A549 (cell line): Measurements from ENCODE around the gene PDHB. TPM values are rescaled to one million over a fixed set of nuclear protein-coding genes. Genes with fewer than 3 reads are reported as not detected.

Source experiments
- ATAC-seq, 2 experiments: fragments of 200-7000 bp in 1 of 2; fragments of >200 bp in 1 of 2; cut with Nextera tagmentation in 1 of 2; cut with Tn5 transposase in 1 of 2; 3 replicates each; pipeline versions ENCODE4 v1.8.0 to v1.9.1; 2018 to 2020; ENCODE audit warnings: mild to moderate bottlenecking in 1 of 2, moderate library complexity in 1 of 2
- CTCF ChIA-PET: fragments of 300-600 bp; sonication (Branson Sonifier 250); formaldehyde crosslinking; extraction: SDS; loops from one replicate; lab custom pipeline; 2021; ENCODE audit warnings: antibody characterized with exemption, inconsistent platforms; lab: Yijun Ruan, JAX
- POLR2A ChIA-PET: fragments of 350-600 bp; formaldehyde crosslinking; extraction: SDS; loops from one replicate; lab custom pipeline; 2021; ENCODE audit warnings: antibody characterized with exemption, inconsistent platforms; lab: Yijun Ruan, JAX
- DNase-seq, 2 experiments: peaks; one replicate each; pipeline versions ENCODE4 v3.0.0 to v3.0.0-alpha.2; 2011 to 2016; ENCODE audit warnings: low read depth in 1 of 2, low spot score in 1 of 2
- FAIRE-seq: peaks from 2 replicates; lab custom pipeline; 2011; peaks lifted over from hg19 to GRCh38; lab: Jason Lieb, UNC
- H3K27ac ChIP-seq, 2 experiments: fragments of >200 bp; sonication (Bioruptor Twin); formaldehyde crosslinking; 3 replicates each; pipeline ENCODE4 v1.5.1; 2016 to 2017
- H3K4me1 ChIP-seq: fragments of >200 bp; sonication (Bioruptor Twin); formaldehyde crosslinking; 3 replicates; pipeline ENCODE4 v1.6.1; 2016
- H3K4me2 ChIP-seq: fragments of >200 bp; sonication (Bioruptor Twin); formaldehyde crosslinking; 3 replicates; pipeline ENCODE4 v1.6.1; 2016
- H3K4me3 ChIP-seq: fragments of >200 bp; sonication (Bioruptor Twin); formaldehyde crosslinking; 3 replicates; pipeline ENCODE4 v1.5.1; 2016
- H3K9me3 ChIP-seq: fragments of >200 bp; sonication (Bioruptor Twin); formaldehyde crosslinking; 3 replicates; pipeline ENCODE4 v1.6.1; 2016
- CBX2 ChIP-seq: fragments of 200-600 bp; sonication (generic); IDR thresholded peaks from 2 replicates; pipeline ENCODE4 v1.6.1; 2016; ENCODE audit warnings: low read depth, mild to moderate bottlenecking, borderline replicate concordance
- CEBPB ChIP-seq, 2 experiments: fragments of >200 bp in 1 of 2; sonication (Bioruptor Twin) in 1 of 2; formaldehyde crosslinking in 1 of 2; IDR thresholded peaks; 2 replicates each; pipeline ENCODE4 v1.6.1; 2012 to 2016
- CHD2 ChIP-seq: fragments of 150-350 bp; IDR thresholded peaks from 2 replicates; pipeline ENCODE4 v1.6.1; 2014; ENCODE audit warnings: low read length; ENCODE audit not compliant: partially characterized antibody
- EHF ChIP-seq: fragments of 250-450 bp; sonication (Bioruptor Pico); IDR thresholded peaks from 2 replicates; pipeline ENCODE4 v1.5.0; 2020; ENCODE audit warnings: mild to moderate bottlenecking
- EHMT2 ChIP-seq: fragments of 200-600 bp; sonication (generic); IDR thresholded peaks from 2 replicates; pipeline ENCODE4 v1.6.1; 2016; ENCODE audit warnings: antibody characterized with exemption, low read depth, mild to moderate bottlenecking, moderate library complexity
- ESRRA ChIP-seq: fragments of 150-350 bp; IDR thresholded peaks from 2 replicates; pipeline ENCODE4 v1.6.1; 2014; ENCODE audit warnings: mild to moderate bottlenecking, low read length, borderline replicate concordance
- FOSB ChIP-seq: fragments of 250-450 bp; sonication (Bioruptor Pico); IDR thresholded peaks from 2 replicates; pipeline ENCODE4 v1.5.0; 2020; ENCODE audit warnings: mild to moderate bottlenecking, moderate library complexity
- FOSL2 ChIP-seq, 2 experiments: fragments of 450-650 bp in 1 of 2; fragments of >200 bp in 1 of 2; sonication (Bioruptor Twin) in 1 of 2; formaldehyde crosslinking; IDR thresholded peaks; 2 replicates each; pipeline versions ENCODE4 v1.5.0 to v1.6.1; 2016 to 2020; ENCODE audit warnings: mild to moderate bottlenecking in 1 of 2, moderate library complexity in 1 of 2
- HOXA7 ChIP-seq: fragments of 250-450 bp; sonication (Bioruptor Pico); IDR thresholded peaks from 2 replicates; pipeline ENCODE4 v1.5.0; 2020; ENCODE audit warnings: mild to moderate bottlenecking, moderate library complexity
- HOXB13 ChIP-seq: fragments of 250-450 bp; sonication (Bioruptor Pico); IDR thresholded peaks from 2 replicates; pipeline ENCODE4 v1.5.0; 2020; ENCODE audit warnings: low read depth, mild to moderate bottlenecking, moderate library complexity
- KDM1A ChIP-seq: fragments of 200-600 bp; sonication (generic); IDR thresholded peaks from 2 replicates; pipeline ENCODE4 v1.6.1; 2016; ENCODE audit warnings: low read depth, mild to moderate bottlenecking
- MAFK ChIP-seq: fragments of 450-650 bp; IDR thresholded peaks from 2 replicates; pipeline ENCODE4 v1.6.1; 2014; ENCODE audit not compliant: partially characterized antibody
- MYC ChIP-seq: IDR thresholded peaks from 2 replicates; pipeline ENCODE4 v1.6.1; 2012; ENCODE audit warnings: mild to moderate bottlenecking, inconsistent platforms, low read length, improper control_type of control experiment, borderline replicate concordance
- NFE2L2 ChIP-seq: fragments of 150-350 bp; conservative IDR thresholded peaks from 2 replicates; pipeline ENCODE4 v1.6.1; 2014; ENCODE audit warnings: low read length
- NPAS2 ChIP-seq: fragments of 250-450 bp; sonication (Bioruptor Pico); IDR thresholded peaks from 2 replicates; pipeline ENCODE4 v1.8.0; 2022; ENCODE audit warnings: mild to moderate bottlenecking, moderate library complexity, borderline replicate concordance
- POLR2AphosphoS2 ChIP-seq: conservative IDR thresholded peaks from 2 replicates; pipeline ENCODE4 v1.6.1; 2012; ENCODE audit warnings: low read length, improper control_type of control experiment, inconsistent platforms
- RARB ChIP-seq: fragments of 250-450 bp; sonication (Bioruptor Pico); IDR thresholded peaks from 2 replicates; pipeline ENCODE4 v1.8.0; 2021; ENCODE audit warnings: mild to moderate bottlenecking, moderate library complexity
- SMC3 ChIP-seq: fragments of >200 bp; sonication (Bioruptor Twin); formaldehyde crosslinking; IDR thresholded peaks from 3 replicates; pipeline ENCODE4 v1.6.1; 2018; ENCODE audit warnings: inconsistent platforms
- SREBF2 ChIP-seq: fragments of 450-650 bp; IDR thresholded peaks from 2 replicates; pipeline ENCODE4 v1.6.1; 2014; ENCODE audit warnings: mild to moderate bottlenecking, moderate library complexity
- ZC3H11A ChIP-seq: fragments of 450-650 bp; IDR thresholded peaks from 2 replicates; pipeline ENCODE4 v1.6.1; 2014; ENCODE audit warnings: antibody characterized with exemption, mild to moderate bottlenecking
- WGBS: methylation state at CpG from one replicate; pipeline ENCODE4 v1.1.6; 2017; ENCODE audit errors: missing lambda C conversion rate; 5-methylcytosine and 5-hydroxymethylcytosine counted together
- polyA plus RNA-seq, 4 experiments: library from polyadenylated mRNA; depleted of rRNA in 3 of 4; stranded (reverse); fragments of >200 nt; fragmentation: RNase III in 1 of 4; extraction: RNeasy Plus Mini Kit Qiagen cat#74134 plus additional on column Dnase treatment in 1 of 4; gene quantifications; 2 replicates in 3 of 4; 3 replicates in 1 of 4; pipeline ENCODE4 v1.2.3, GENCODE V29; 2011 to 2017
- TF ChIP-seq, protein P1 (sequence below): fragments of 450-650 bp; IDR thresholded peaks from 2 replicates; pipeline ENCODE4 v1.6.1; 2014; ENCODE audit warnings: antibody characterized with exemption
- TF ChIP-seq, protein P2 (sequence below): fragments of 150-350 bp; IDR thresholded peaks from 2 replicates; pipeline ENCODE4 v1.6.1; 2014; ENCODE audit warnings: low read depth, mild to moderate bottlenecking, low read length
- TF ChIP-seq, protein P3 (sequence below): fragments of >200 bp; sonication (Bioruptor Twin); formaldehyde crosslinking; IDR thresholded peaks from 3 replicates; pipeline ENCODE4 v1.6.1; 2016
- TF ChIP-seq, protein P4 (sequence below): IDR thresholded peaks from 2 replicates; pipeline ENCODE4 v1.6.1; 2012

PDHB gene
- polyA plus RNA-seq, 2 of the 4 experiments (the other 2 are of a cell fraction) = 82.0 to 113 TPM

- POLR2A ChIA-PET = no interaction called here
- Histone ChIP-seq H3K4me1 (no peaks in the 10 kb centered on the region), H3K27ac (no peak overlapping the region), H3K9me3 (no peaks in the 10 kb centered on the region), H3K4me3 (no peak overlapping the region), H3K4me2 (no peak overlapping the region)
- ATAC-seq = no peak
- CTCF ChIA-PET = interaction anchor here (0.6 to 1.5 kb wide), 2 partner anchors 56 to 82 kb away, joined by 3 read pairs; no protein-coding TSS in a partner anchor
- 84% methylated on average over 6 of the region's 6 CpGs for WGBS
- TF ChIP-seq EHF (CRISPR knock-in tag) (no peak), HOXA7 (CRISPR knock-in tag) (no peak)
- no peak for FAIRE-seq
- DNase-seq = no peak
Observed at GRCh38 chr3:58403513-58404109, 30.0 kb downstream of the PDHB start.

DNA sequence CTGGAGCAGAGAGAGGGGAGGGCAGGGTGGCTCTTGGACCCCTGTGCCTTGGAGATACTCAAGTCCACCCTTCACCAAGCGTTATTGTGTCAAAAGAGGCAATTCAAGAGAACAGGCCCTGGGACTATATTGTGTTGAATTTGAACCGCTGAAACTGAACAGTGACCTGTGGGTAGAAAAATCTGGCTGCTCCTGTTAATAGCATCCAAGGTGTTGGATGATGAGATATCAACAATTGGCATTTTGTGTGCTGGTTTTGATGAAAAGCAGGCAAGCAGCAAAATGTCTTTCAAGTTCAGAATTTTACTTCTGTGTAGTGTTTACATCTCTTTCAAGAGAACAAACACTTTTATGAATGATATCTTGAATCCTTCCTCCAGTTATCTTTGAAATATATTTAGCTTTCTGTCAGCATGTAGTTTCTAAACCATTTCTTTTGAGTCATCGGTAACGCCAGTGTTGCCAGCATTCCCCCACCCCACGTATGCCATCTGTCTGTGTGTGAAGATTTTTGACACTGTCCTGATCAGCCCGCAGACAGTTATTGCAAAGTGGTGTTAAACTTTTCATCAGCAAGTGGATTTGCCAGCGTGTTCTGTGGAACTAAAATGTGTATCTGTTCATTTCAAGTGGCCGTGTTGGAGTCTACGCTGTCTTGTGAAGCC lies 34.8 kb downstream of the PDHB start:
- POLR2A ChIA-PET = no interaction called here
- no peak for TF ChIP-seq POLR2AphosphoS2
- TF ChIP-seq CHD2 = no peak
- no peak for TF ChIP-seq EHF (CRISPR knock-in tag)
- no peak for TF ChIP-seq SMC3
- TF ChIP-seq CEBPB (IDR thresholded peaks at IDR 0.05) = no peak
- TF ChIP-seq EHMT2 = no peak
- TF ChIP-seq, protein P1, sequence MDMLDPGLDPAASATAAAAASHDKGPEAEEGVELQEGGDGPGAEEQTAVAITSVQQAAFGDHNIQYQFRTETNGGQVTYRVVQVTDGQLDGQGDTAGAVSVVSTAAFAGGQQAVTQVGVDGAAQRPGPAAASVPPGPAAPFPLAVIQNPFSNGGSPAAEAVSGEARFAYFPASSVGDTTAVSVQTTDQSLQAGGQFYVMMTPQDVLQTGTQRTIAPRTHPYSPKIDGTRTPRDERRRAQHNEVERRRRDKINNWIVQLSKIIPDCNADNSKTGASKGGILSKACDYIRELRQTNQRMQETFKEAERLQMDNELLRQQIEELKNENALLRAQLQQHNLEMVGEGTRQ = no peak
- TF ChIP-seq FOSB (CRISPR knock-in tag) = no peak
- TF ChIP-seq CBX2 = no peak
- TF ChIP-seq MYC = no peak
- TF ChIP-seq NFE2L2 = no peak
- no peak for TF ChIP-seq MAFK
- TF ChIP-seq ESRRA = no peak

DNA sequence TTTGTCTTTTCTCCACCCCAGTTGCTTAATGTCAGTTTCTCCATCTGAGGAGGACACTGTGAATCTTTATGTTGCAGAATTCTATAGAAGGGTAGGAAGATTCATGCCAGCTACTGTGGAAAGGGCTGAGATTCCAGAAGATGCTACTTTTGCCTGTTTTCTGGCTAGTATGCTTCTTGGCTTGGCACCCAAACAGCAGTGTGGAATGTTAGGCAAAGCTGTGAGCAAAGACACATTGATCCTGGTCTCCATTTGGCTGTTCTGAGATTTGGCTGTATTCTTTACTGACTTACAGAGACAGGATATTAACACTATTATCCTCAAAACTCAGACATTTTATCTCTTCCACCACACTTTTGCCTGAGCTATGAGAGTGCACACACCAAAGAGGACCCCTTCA lies 39.3 kb downstream of the PDHB start:
- ATAC-seq (no peak), FAIRE-seq (no peak), DNase-seq (no peak)
- TF ChIP-seq HOXB13 (CRISPR knock-in tag) = no peak
- no peak for TF ChIP-seq RARB
- TF ChIP-seq SREBF2 = no peak
- TF ChIP-seq, protein P2, sequence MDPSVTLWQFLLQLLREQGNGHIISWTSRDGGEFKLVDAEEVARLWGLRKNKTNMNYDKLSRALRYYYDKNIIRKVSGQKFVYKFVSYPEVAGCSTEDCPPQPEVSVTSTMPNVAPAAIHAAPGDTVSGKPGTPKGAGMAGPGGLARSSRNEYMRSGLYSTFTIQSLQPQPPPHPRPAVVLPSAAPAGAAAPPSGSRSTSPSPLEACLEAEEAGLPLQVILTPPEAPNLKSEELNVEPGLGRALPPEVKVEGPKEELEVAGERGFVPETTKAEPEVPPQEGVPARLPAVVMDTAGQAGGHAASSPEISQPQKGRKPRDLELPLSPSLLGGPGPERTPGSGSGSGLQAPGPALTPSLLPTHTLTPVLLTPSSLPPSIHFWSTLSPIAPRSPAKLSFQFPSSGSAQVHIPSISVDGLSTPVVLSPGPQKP = no peak
- TF ChIP-seq NPAS2 (CRISPR knock-in tag) = no peak
- no peak for TF ChIP-seq MYC
- TF ChIP-seq KDM1A = no peak
- TF ChIP-seq, protein P3, sequence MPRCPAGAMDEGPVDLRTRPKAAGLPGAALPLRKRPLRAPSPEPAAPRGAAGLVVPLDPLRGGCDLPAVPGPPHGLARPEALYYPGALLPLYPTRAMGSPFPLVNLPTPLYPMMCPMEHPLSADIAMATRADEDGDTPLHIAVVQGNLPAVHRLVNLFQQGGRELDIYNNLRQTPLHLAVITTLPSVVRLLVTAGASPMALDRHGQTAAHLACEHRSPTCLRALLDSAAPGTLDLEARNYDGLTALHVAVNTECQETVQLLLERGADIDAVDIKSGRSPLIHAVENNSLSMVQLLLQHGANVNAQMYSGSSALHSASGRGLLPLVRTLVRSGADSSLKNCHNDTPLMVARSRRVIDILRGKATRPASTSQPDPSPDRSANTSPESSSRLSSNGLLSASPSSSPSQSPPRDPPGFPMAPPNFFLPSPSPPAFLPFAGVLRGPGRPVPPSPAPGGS = no peak
- no peak for TF ChIP-seq EHF (CRISPR knock-in tag)
- TF ChIP-seq, protein P4, sequence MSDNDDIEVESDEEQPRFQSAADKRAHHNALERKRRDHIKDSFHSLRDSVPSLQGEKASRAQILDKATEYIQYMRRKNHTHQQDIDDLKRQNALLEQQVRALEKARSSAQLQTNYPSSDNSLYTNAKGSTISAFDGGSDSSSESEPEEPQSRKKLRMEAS = no peak
- no peak for TF ChIP-seq ZC3H11A
- TF ChIP-seq FOSL2 (IDR thresholded peaks at IDR 0.05) = no peak
- no peak for TF ChIP-seq FOSL2 (CRISPR knock-in tag; IDR thresholded peaks at IDR 0.05)
- ChIA-PET CTCF (interaction anchor here (1.3 to 3.0 kb wide), 4 partner anchors 10 to 88 kb away, joined by 3 to 12 read pairs (median 6); partner anchors contain the start of genes HTD2 and RPP14), POLR2A (no interaction called here)
- no peak overlapping the region for H3K27ac ChIP-seq
- no peaks in the 10 kb centered on the region for H3K4me1 ChIP-seq
- no peak overlapping the region for H3K4me3 ChIP-seq
- H3K9me3 ChIP-seq = no peaks in the 10 kb centered on the region
- no peak overlapping the region for H3K4me2 ChIP-seq

More for the DNA sequence above, 34.8 kb downstream of the PDHB start:
- Histone ChIP-seq H3K4me3 (no peak overlapping the region), H3K4me1 (no peaks in the 10 kb centered on the region), H3K4me2 (no peak overlapping the region), H3K27ac (no peak overlapping the region), H3K9me3 (no peaks in the 10 kb centered on the region)
- CTCF ChIA-PET = interaction anchor here (1.0 kb wide), 1 partner anchor 47 kb away, joined by 4 read pairs; no protein-coding TSS in a partner anchor
- DNase-seq (no peak), FAIRE-seq (no peak), ATAC-seq (no peak)
- WGBS = 83% methylated on average over 9 of the region's 9 CpGs
